ENCODE results near the gene PTPN7. TPM values are rescaled to one million over a fixed set of nuclear protein-coding genes. Genes with fewer than 3 reads are reported as not detected.

The PTPN7 gene
- total RNA-seq, 2 donors from 2014 or later: 2.0 to 2.9 TPM

- no peaks in the 10 kb centered on the region for H3K36me3 ChIP-seq
- no peaks in the 10 kb centered on the region for H3K27me3 ChIP-seq
- H3K27ac ChIP-seq: no peak overlapping the region
- no peak overlapping the region for H3K4me3 ChIP-seq
- DNase-seq: no peak
- H3K9me3 ChIP-seq: no peaks in the 10 kb centered on the region
- H3K4me1 ChIP-seq: no peaks in the 10 kb centered on the region
- TF ChIP-seq, protein P1, sequence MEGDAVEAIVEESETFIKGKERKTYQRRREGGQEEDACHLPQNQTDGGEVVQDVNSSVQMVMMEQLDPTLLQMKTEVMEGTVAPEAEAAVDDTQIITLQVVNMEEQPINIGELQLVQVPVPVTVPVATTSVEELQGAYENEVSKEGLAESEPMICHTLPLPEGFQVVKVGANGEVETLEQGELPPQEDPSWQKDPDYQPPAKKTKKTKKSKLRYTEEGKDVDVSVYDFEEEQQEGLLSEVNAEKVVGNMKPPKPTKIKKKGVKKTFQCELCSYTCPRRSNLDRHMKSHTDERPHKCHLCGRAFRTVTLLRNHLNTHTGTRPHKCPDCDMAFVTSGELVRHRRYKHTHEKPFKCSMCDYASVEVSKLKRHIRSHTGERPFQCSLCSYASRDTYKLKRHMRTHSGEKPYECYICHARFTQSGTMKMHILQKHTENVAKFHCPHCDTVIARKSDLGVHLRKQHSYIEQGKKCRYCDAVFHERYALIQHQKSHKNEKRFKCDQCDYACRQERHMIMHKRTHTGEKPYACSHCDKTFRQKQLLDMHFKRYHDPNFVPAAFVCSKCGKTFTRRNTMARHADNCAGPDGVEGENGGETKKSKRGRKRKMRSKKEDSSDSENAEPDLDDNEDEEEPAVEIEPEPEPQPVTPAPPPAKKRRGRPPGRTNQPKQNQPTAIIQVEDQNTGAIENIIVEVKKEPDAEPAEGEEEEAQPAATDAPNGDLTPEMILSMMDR (IDR thresholded peaks at IDR 0.05): no peak
- no peak overlapping the region for H3K9ac ChIP-seq (ENCODE audit: low read depth in 2 of 2, low read length in 2 of 2)
- intact Hi-C loops (cut with DNase I): no loop called here
Measured at GRCh38 chr1:202123336-202123813, 37.0 kb downstream of the PTPN7 start.

- no peaks in the 10 kb centered on the region for H3K9me3 ChIP-seq
- H3K9ac ChIP-seq (ENCODE audit: low read depth in 2 of 2, low read length in 2 of 2): no peak within 1 kb of the TSS
- no peaks in the 10 kb centered on the region for H3K27me3 ChIP-seq
- TF ChIP-seq, protein P1 (IDR thresholded peaks at IDR 0.05): no peak
- no peak within 1 kb of the TSS for H3K27ac ChIP-seq
- no peaks in the 10 kb centered on the region for H3K36me3 ChIP-seq
- DNase-seq: no peak
- no peak within 1 kb of the TSS for H3K4me3 ChIP-seq
- no peaks in the 10 kb centered on the region for H3K4me1 ChIP-seq
- intact Hi-C loops (cut with DNase I): no loop called here
Measured at GRCh38 chr1:202122639-202123335, 37.6 kb downstream of the PTPN7 start, which contains the start of gene GPR37L1. Gene GPR37L1, plus strand, starts transcription at chr1:202122917. Its CDS starts 47 bp downstream, at chr1:202122964.

- H3K9ac ChIP-seq (ENCODE audit: low read depth in 2 of 2, low read length in 2 of 2): no peak overlapping the region
- TF ChIP-seq, protein P1 (IDR thresholded peaks at IDR 0.05): no peak
- no peaks in the 10 kb centered on the region for H3K36me3 ChIP-seq
- intact Hi-C loops (cut with DNase I): no loop called here
- no peaks in the 10 kb centered on the region for H3K27me3 ChIP-seq
- H3K27ac ChIP-seq: no peak overlapping the region
- no peak for DNase-seq
- no peak overlapping the region for H3K4me3 ChIP-seq
- H3K4me1 ChIP-seq: no peaks in the 10 kb centered on the region
- no peaks in the 10 kb centered on the region for H3K9me3 ChIP-seq
Measured at GRCh38 chr1:202121006-202121405, 39.4 kb downstream of the PTPN7 start.

GRCh38 chr1:202117898-202118371 is 42.5 kb downstream of the PTPN7 start:
- intact Hi-C loops (cut with DNase I): loop anchor here (2.0 kb wide), 1 partner anchor 117 kb away; no protein-coding TSS in a partner anchor
- Histone ChIP-seq H3K27me3 (no peaks in the 10 kb centered on the region), H3K36me3 (no peaks in the 10 kb centered on the region), H3K4me3 (no peak overlapping the region), H3K4me1 (peaks cover 3% of the 10 kb centered on the region), H3K27ac (peak overlapping the region; percentile 79), H3K9ac (ENCODE audit: low read depth in 2 of 2, low read length in 2 of 2) (peak overlapping the region in 1 of 2 donors; percentile 59), H3K9me3 (no peaks in the 10 kb centered on the region)
- peak; percentile 42 for DNase-seq
- TF ChIP-seq, protein P1 (IDR thresholded peaks at IDR 0.05): no peak

DNA sequence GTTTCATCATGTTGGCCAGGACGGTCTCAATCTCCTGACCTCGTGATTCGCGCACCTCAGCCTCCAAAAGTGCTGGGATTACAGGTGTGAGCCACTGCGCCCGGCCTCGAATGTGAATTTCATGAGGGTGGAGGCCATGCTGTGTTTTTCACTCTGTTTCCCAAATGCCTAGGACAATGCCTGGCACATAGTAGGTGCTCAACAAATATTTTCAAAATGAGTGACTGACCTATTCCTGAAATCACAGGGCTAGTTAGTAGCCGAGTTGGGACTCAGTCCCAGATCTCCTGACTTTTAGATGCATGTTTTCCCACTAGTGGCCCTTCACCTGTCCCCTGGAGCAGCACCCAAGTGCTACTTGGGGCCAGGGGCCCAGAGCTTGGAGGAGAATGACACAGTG is 44.1 kb downstream of the PTPN7 start:
- TF ChIP-seq, protein P1 (IDR thresholded peaks at IDR 0.05): no peak
- Histone ChIP-seq H3K9me3 (no peaks in the 10 kb centered on the region), H3K4me1 (peaks cover 4% of the 10 kb centered on the region), H3K27ac (no peak overlapping the region), H3K9ac (ENCODE audit: low read depth in 2 of 2, low read length in 2 of 2) (no peak overlapping the region), H3K27me3 (no peaks in the 10 kb centered on the region), H3K4me3 (no peak overlapping the region), H3K36me3 (no peaks in the 10 kb centered on the region)
- intact Hi-C loops (cut with DNase I): no loop called here
- DNase-seq: no peak
